T-helper 1 cell treated with Interleukin-12 subunit alpha and Interleukin-12 subunit beta and Interleukin-4 antibody, amounts not matched to agents 30 μg/mL and 1 μg/mL, for 36 hours (primary cell): ENCODE measurements around the gene ULK4.
"Not testable (repeated sequence)": the region's sequence is repeated elsewhere in the genome, so short reads cannot be mapped to it uniquely, and the experiment has no call there.

Experiments used
- H3K27ac Mint-ChIP-seq: one replicate; pipeline ENCODE4 v1.8.0; 2021; ENCODE audit warnings: mild to moderate bottlenecking, mixed read lengths
- H3K27me3 Mint-ChIP-seq: one replicate; pipeline ENCODE4 v1.8.0; 2021; ENCODE audit warnings: low read depth, mixed read lengths
- H3K36me3 Mint-ChIP-seq: one replicate; pipeline ENCODE4 v1.8.0; 2021; ENCODE audit warnings: low read depth, mixed read lengths
- H3K4me1 Mint-ChIP-seq: one replicate; pipeline ENCODE4 v1.8.0; 2021; ENCODE audit warnings: low read depth, mixed read lengths
- H3K4me3 Mint-ChIP-seq: one replicate; pipeline ENCODE4 v1.8.0; 2021; ENCODE audit warnings: mild to moderate bottlenecking, moderate library complexity, mixed read lengths
- H3K9me3 Mint-ChIP-seq: one replicate; pipeline ENCODE4 v1.8.0; 2021; ENCODE audit warnings: mixed read lengths

ULK4 gene

GRCh38 chr3:41688595-41689380 is 273.1 kb downstream of the ULK4 start:
- no peak overlapping the region for H3K4me3 Mint-ChIP-seq
- no peak overlapping the region for H3K27ac Mint-ChIP-seq
- H3K4me1 Mint-ChIP-seq = no peaks in the 10 kb centered on the region
- H3K27me3 Mint-ChIP-seq = no peaks in the 10 kb centered on the region
- H3K36me3 Mint-ChIP-seq = no peaks in the 10 kb centered on the region
- H3K9me3 Mint-ChIP-seq = peaks cover 9% of the 10 kb centered on the region

- Mint-ChIP-seq H3K27ac (no peak overlapping the region), H3K27me3 (no peaks in the 10 kb centered on the region), H3K4me3 (no peak overlapping the region), H3K4me1 (no peaks in the 10 kb centered on the region), H3K36me3 (no peaks in the 10 kb centered on the region), H3K9me3 (peaks cover 4% of the 10 kb centered on the region)
These were observed 276.8 kb downstream of the ULK4 start for GRCh38 chr3:41684797-41685735.

GRCh38 chr3:41683666-41684350 is 278.1 kb downstream of the ULK4 start:
- H3K36me3 Mint-ChIP-seq = no peaks in the 10 kb centered on the region
- no peaks in the 10 kb centered on the region for H3K27me3 Mint-ChIP-seq
- no peak overlapping the region for H3K4me3 Mint-ChIP-seq
- no peaks in the 10 kb centered on the region for H3K4me1 Mint-ChIP-seq
- H3K27ac Mint-ChIP-seq = no peak overlapping the region
- H3K9me3 Mint-ChIP-seq = peaks cover under 1% of the 10 kb centered on the region

- Mint-ChIP-seq H3K9me3 (no peaks in the 10 kb centered on the region), H3K27me3 (no peaks in the 10 kb centered on the region), H3K4me1 (no peaks in the 10 kb centered on the region), H3K36me3 (no peaks in the 10 kb centered on the region), H3K4me3 (no peak overlapping the region), H3K27ac (no peak overlapping the region)
These were observed 278.9 kb downstream of the ULK4 start for GRCh38 chr3:41682996-41683395.

- Mint-ChIP-seq H3K4me1 (no peaks in the 10 kb centered on the region), H3K4me3 (no peak overlapping the region), H3K27ac (no peak overlapping the region), H3K36me3 (no peaks in the 10 kb centered on the region), H3K9me3 (no peaks in the 10 kb centered on the region), H3K27me3 (no peaks in the 10 kb centered on the region)
These were observed 279.5 kb downstream of the ULK4 start for GRCh38 chr3:41682382-41682781.

GRCh38 chr3:41681479-41681878 is 280.4 kb downstream of the ULK4 start:
- no peak overlapping the region for H3K27ac Mint-ChIP-seq
- no peaks in the 10 kb centered on the region for H3K36me3 Mint-ChIP-seq
- no peaks in the 10 kb centered on the region for H3K9me3 Mint-ChIP-seq
- no peaks in the 10 kb centered on the region for H3K4me1 Mint-ChIP-seq
- H3K27me3 Mint-ChIP-seq = no peaks in the 10 kb centered on the region
- H3K4me3 Mint-ChIP-seq = no peak overlapping the region

- Mint-ChIP-seq H3K4me1 (no peaks in the 10 kb centered on the region), H3K4me3 (no peak overlapping the region), H3K27ac (no peak overlapping the region), H3K27me3 (no peaks in the 10 kb centered on the region), H3K9me3 (no peaks in the 10 kb centered on the region), H3K36me3 (no peaks in the 10 kb centered on the region)
These were observed 282.5 kb downstream of the ULK4 start for GRCh38 chr3:41679374-41679773.

- H3K27ac Mint-ChIP-seq, H3K27me3 Mint-ChIP-seq, H3K36me3 Mint-ChIP-seq, H3K9me3 Mint-ChIP-seq, H3K4me3 Mint-ChIP-seq, H3K4me1 Mint-ChIP-seq: not testable (repeated sequence)
These were observed 286.8 kb downstream of the ULK4 start for GRCh38 chr3:41675102-41675501.

- H3K27me3 Mint-ChIP-seq = no peaks in the 10 kb centered on the region
- no peaks in the 10 kb centered on the region for H3K36me3 Mint-ChIP-seq
- H3K4me3 Mint-ChIP-seq = no peak overlapping the region
- H3K4me1 Mint-ChIP-seq = no peaks in the 10 kb centered on the region
- no peaks in the 10 kb centered on the region for H3K9me3 Mint-ChIP-seq
- H3K27ac Mint-ChIP-seq = no peak overlapping the region
These were observed 287.5 kb downstream of the ULK4 start for GRCh38 chr3:41674449-41674848.

GRCh38 chr3:41673650-41674049 is 288.3 kb downstream of the ULK4 start:
- Mint-ChIP-seq H3K27ac (no peak overlapping the region), H3K27me3 (no peaks in the 10 kb centered on the region), H3K9me3 (no peaks in the 10 kb centered on the region), H3K4me3 (no peak overlapping the region), H3K4me1 (no peaks in the 10 kb centered on the region), H3K36me3 (no peaks in the 10 kb centered on the region)

GRCh38 chr3:41668379-41668778 is 293.5 kb downstream of the ULK4 start:
- Mint-ChIP-seq H3K4me1 (no peaks in the 10 kb centered on the region), H3K9me3 (peaks cover 16% of the 10 kb centered on the region), H3K36me3 (no peaks in the 10 kb centered on the region), H3K27me3 (no peaks in the 10 kb centered on the region), H3K27ac (no peak overlapping the region), H3K4me3 (no peak overlapping the region)

- H3K36me3 Mint-ChIP-seq = no peaks in the 10 kb centered on the region
- H3K27ac Mint-ChIP-seq = no peak overlapping the region
- no peaks in the 10 kb centered on the region for H3K27me3 Mint-ChIP-seq
- no peak overlapping the region for H3K4me3 Mint-ChIP-seq
- peaks cover 16% of the 10 kb centered on the region for H3K9me3 Mint-ChIP-seq
- no peaks in the 10 kb centered on the region for H3K4me1 Mint-ChIP-seq
These were observed 299.6 kb downstream of the ULK4 start for GRCh38 chr3:41662288-41662687.

GRCh38 chr3:41661796-41662195 is 300.1 kb downstream of the ULK4 start:
- no peaks in the 10 kb centered on the region for H3K27me3 Mint-ChIP-seq
- H3K36me3 Mint-ChIP-seq = no peaks in the 10 kb centered on the region
- H3K9me3 Mint-ChIP-seq = peaks cover 16% of the 10 kb centered on the region
- no peak overlapping the region for H3K4me3 Mint-ChIP-seq
- H3K27ac Mint-ChIP-seq = no peak overlapping the region
- H3K4me1 Mint-ChIP-seq = no peaks in the 10 kb centered on the region

GRCh38 chr3:41660510-41660909 is 301.4 kb downstream of the ULK4 start:
- Mint-ChIP-seq H3K4me3 (no peak overlapping the region), H3K27me3 (no peaks in the 10 kb centered on the region), H3K9me3 (peaks cover 12% of the 10 kb centered on the region), H3K27ac (no peak overlapping the region), H3K4me1 (no peaks in the 10 kb centered on the region), H3K36me3 (no peaks in the 10 kb centered on the region)
